H9 (cell line): ENCODE results near the gene WDR6. TPM values are rescaled to one million over a fixed set of nuclear protein-coding genes. Genes with fewer than 3 reads are reported as not detected.

Experiments used
- DNase-seq: peaks from one replicate; pipeline ENCODE4 v3.0.0-alpha.2; 2017
- H2AFZ ChIP-seq: one replicate; pipeline ENCODE4 v1.6.1; 2013; ENCODE audit warnings: mild to moderate bottlenecking, low read length, control low read depth, moderate library complexity
- H2AK5ac ChIP-seq: 2 replicates; pipeline ENCODE4 v1.6.1; 2013; ENCODE audit warnings: low read length, control low read depth, mixed read lengths; ENCODE audit not compliant: insufficient read length
- H2BK120ac ChIP-seq: one replicate; pipeline ENCODE4 v1.6.1; 2013; ENCODE audit warnings: low read depth, mild to moderate bottlenecking, low read length, control low read depth, inconsistent platforms; ENCODE audit not compliant: poor library complexity, severe bottlenecking
- H2BK12ac ChIP-seq: 2 replicates; pipeline ENCODE4 v1.6.1; 2013; ENCODE audit warnings: low read length, control low read depth, mixed read lengths, low read depth; ENCODE audit not compliant: insufficient read length
- H2BK15ac ChIP-seq: 2 replicates; pipeline ENCODE4 v1.6.1; 2013; ENCODE audit warnings: low read depth, low read length, control low read depth
- H2BK20ac ChIP-seq: one replicate; pipeline ENCODE4 v1.6.1; 2013; ENCODE audit warnings: low read depth, mild to moderate bottlenecking, low read length, control low read depth, inconsistent platforms; ENCODE audit not compliant: poor library complexity, severe bottlenecking
- H2BK5ac ChIP-seq: 2 replicates; pipeline ENCODE4 v1.6.1; 2013; ENCODE audit warnings: low read length, control low read depth, mixed read lengths; ENCODE audit not compliant: insufficient read length
- H3K14ac ChIP-seq: 2 replicates; pipeline ENCODE4 v1.6.1; 2013; ENCODE audit warnings: low read length, control low read depth; ENCODE audit not compliant: insufficient read depth
- H3K18ac ChIP-seq: 2 replicates; pipeline ENCODE4 v1.6.1; 2013; ENCODE audit warnings: low read depth, mild to moderate bottlenecking, mixed read lengths, low read length, control low read depth; ENCODE audit not compliant: insufficient read length
- H3K23ac ChIP-seq: 2 replicates; pipeline ENCODE4 v1.6.1; 2013; ENCODE audit warnings: low read length, control low read depth, mixed read lengths, low read depth; ENCODE audit not compliant: insufficient read length
- H3K23me2 ChIP-seq: 2 replicates; pipeline ENCODE4 v1.6.1; 2013; ENCODE audit warnings: low read depth, mild to moderate bottlenecking, mixed read lengths, low read length, control low read depth; ENCODE audit not compliant: insufficient read length, poor library complexity, severe bottlenecking
- H3K27ac ChIP-seq: 2 replicates; pipeline ENCODE4 v1.5.1; 2013; ENCODE audit warnings: low read length, control low read depth, mixed read lengths, low read depth; ENCODE audit not compliant: insufficient read length
- H3K27me3 ChIP-seq: 2 replicates; pipeline ENCODE4 v1.6.1; 2013; ENCODE audit warnings: low read length, control low read depth, inconsistent platforms; ENCODE audit not compliant: insufficient read depth
- H3K4ac ChIP-seq: 2 replicates; pipeline ENCODE4 v1.6.1; 2013; ENCODE audit warnings: low read depth, mild to moderate bottlenecking, control low read depth, inconsistent platforms, low read length, moderate library complexity
- H3K4me1 ChIP-seq: 2 replicates; pipeline ENCODE4 v1.6.1; 2013; ENCODE audit warnings: low read length, control low read depth, inconsistent platforms; ENCODE audit not compliant: insufficient read depth
- H3K4me2 ChIP-seq: 2 replicates; pipeline ENCODE4 v1.6.1; 2013; ENCODE audit warnings: low read length, control low read depth, mixed read lengths; ENCODE audit not compliant: insufficient read length, insufficient read depth
- H3K56ac ChIP-seq: 2 replicates; pipeline ENCODE4 v1.6.1; 2013; ENCODE audit warnings: low read depth, mild to moderate bottlenecking, mixed read lengths, low read length, control low read depth; ENCODE audit not compliant: insufficient read length
- H3K79me1 ChIP-seq: 2 replicates; pipeline ENCODE4 v1.6.1; 2013; ENCODE audit warnings: low read depth, mild to moderate bottlenecking, moderate library complexity, low read length, control low read depth, inconsistent platforms; ENCODE audit not compliant: insufficient read depth, poor library complexity, severe bottlenecking
- H3K79me2 ChIP-seq: 2 replicates; pipeline ENCODE4 v1.6.1; 2013; ENCODE audit warnings: low read length, control low read depth, inconsistent platforms; ENCODE audit not compliant: insufficient read depth
- H3K9ac ChIP-seq: 2 replicates; pipeline ENCODE4 v1.6.1; 2013; ENCODE audit warnings: low read length, control low read depth, mixed read lengths; ENCODE audit not compliant: insufficient read length; ENCODE audit errors: extremely low read depth
- H3K9me3 ChIP-seq: one replicate; pipeline ENCODE4 v1.6.1; 2013; ENCODE audit warnings: low read depth, low read length, inconsistent platforms; ENCODE audit not compliant: control insufficient read depth
- H3T11ph ChIP-seq: one replicate; pipeline ENCODE4 v1.6.1; 2013; ENCODE audit warnings: mild to moderate bottlenecking, low read length, control low read depth, inconsistent platforms
- H4K20me1 ChIP-seq: one replicate; pipeline ENCODE4 v1.6.1; 2013; ENCODE audit not compliant: control insufficient read depth, insufficient read length, insufficient read depth
- H4K5ac ChIP-seq: 2 replicates; pipeline ENCODE4 v1.6.1; 2013; ENCODE audit warnings: low read depth, mild to moderate bottlenecking, mixed read lengths, low read length, control low read depth; ENCODE audit not compliant: insufficient read length
- H4K8ac ChIP-seq: replicated peaks from 2 replicates; pipeline ENCODE4 v1.6.1; 2013; ENCODE audit warnings: low read length, control low read depth, mixed read lengths, low read depth; ENCODE audit not compliant: insufficient read length
- H4K91ac ChIP-seq: 2 replicates; pipeline ENCODE4 v1.6.1; 2013; ENCODE audit warnings: low read depth, mild to moderate bottlenecking, moderate library complexity, mixed read lengths, low read length, control low read depth; ENCODE audit not compliant: insufficient read length
- H3K27ac Mint-ChIP-seq, 3 experiments: 2 replicates in 2 of 3; 3 replicates in 1 of 3; pipeline ENCODE4 v1.8.0; 2020 to 2021; ENCODE audit warnings: mixed read lengths in 3 of 3, mild to moderate bottlenecking in 1 of 3, moderate library complexity in 1 of 3
- H3K27me3 Mint-ChIP-seq: 2 replicates; pipeline ENCODE4 v1.8.0; 2021; ENCODE audit warnings: low read depth, mild to moderate bottlenecking, moderate library complexity, mixed read lengths
- H3K36me3 Mint-ChIP-seq, 3 experiments: 2 replicates in 2 of 3; 3 replicates in 1 of 3; pipeline ENCODE4 v1.8.0; 2020 to 2021; ENCODE audit warnings: low read depth in 3 of 3, mixed read lengths in 3 of 3; ENCODE audit not compliant: insufficient read depth in 1 of 3
- H3K4me1 Mint-ChIP-seq, 2 experiments: 2 replicates each; pipeline ENCODE4 v1.8.0; 2020; ENCODE audit warnings: mixed read lengths in 2 of 2
- H3K4me3 Mint-ChIP-seq, 2 experiments: 2 replicates in 1 of 2; 3 replicates in 1 of 2; pipeline ENCODE4 v1.8.0; 2020 to 2021; ENCODE audit warnings: mild to moderate bottlenecking in 2 of 2, mixed read lengths in 2 of 2, moderate library complexity in 1 of 2
- H3K9me3 Mint-ChIP-seq, 2 experiments: 2 replicates in 1 of 2; 3 replicates in 1 of 2; pipeline ENCODE4 v1.8.0; 2020; ENCODE audit warnings: mild to moderate bottlenecking in 2 of 2, mixed read lengths in 2 of 2, moderate library complexity in 1 of 2
- WGBS: extraction: QIAGEN DNeasy Blood & Tissue Kit; methylation state at CpG from one replicate; pipeline ENCODE4 v1.1.7; 2013; ENCODE audit warnings: missing lambda C conversion rate, low lambda C conversion rate, mixed read lengths; ENCODE audit not compliant: insufficient read length; ENCODE audit errors: extremely low coverage; 5-methylcytosine and 5-hydroxymethylcytosine counted together
- total RNA-seq: library from RNA; stranded (reverse); gene quantifications from 2 replicates; pipeline ENCODE4 v1.2.1, GENCODE V29; 2021
- TF ChIP-seq, protein P1 (sequence below): fragments of 200-600 bp; sonication (generic); conservative IDR thresholded peaks from 3 replicates; pipeline ENCODE4 v1.8.0; 2021; ENCODE audit warnings: antibody characterized with exemption, mild to moderate bottlenecking

WDR6 gene
- total RNA-seq, 1 experiment from 2014 or later = 298 TPM

DNA sequence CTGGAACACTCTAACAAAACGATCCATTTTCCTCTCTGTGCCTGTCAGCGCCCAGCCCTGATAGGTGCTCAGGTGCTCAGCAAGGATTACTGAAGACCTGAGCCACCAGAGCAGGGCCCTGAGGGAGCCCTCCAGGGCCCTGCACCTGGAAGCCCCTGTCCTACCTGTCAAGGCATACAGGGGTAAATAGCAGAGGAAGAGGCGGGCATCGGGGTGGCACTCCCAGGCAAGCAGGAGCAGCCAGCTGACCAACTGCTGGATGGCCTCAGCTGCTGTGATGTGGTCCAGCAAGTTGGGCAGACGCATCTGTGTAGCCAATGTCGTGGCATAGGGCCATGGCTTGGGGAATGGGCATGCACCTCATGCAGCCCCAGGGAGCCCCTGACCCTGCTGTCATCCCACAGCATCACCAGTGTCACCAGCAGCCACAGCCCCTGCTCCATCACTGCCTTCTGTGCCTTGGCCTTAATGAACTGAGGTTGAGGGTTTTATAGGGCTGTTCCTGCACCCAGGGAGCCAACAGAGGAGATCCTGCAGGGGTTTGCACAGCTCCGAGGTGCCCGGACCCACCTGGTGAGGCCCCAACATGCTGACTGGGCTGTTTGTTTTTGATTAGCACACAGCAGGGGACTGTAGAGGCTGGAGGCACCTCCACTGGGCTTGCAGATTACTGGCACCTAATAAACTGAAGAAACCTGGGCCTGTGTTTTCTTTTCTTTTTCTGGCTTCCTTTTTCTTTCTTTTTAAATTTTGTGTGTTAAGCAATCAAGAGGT is 7.9 kb upstream of the WDR6 start:
- no peak overlapping the region for H2BK120ac ChIP-seq
- Mint-ChIP-seq H3K27ac (peak overlapping the region; percentile 73 to 79 (median 76); a peak in 5 of 7 replicates), H3K4me3 (no peak overlapping the region), H3K9me3 (no peaks in the 10 kb centered on the region), H3K27me3 (no peaks in the 10 kb centered on the region), H3K4me1 (peaks cover 23 to 24% of the 10 kb centered on the region in 2 experiments), H3K36me3 (peaks cover 3 to 18% (median 10%) of the 10 kb centered on the region in 3 experiments; a peak in 5 of 7 replicates)
- H3K9me3 ChIP-seq = no peaks in the 10 kb centered on the region
- no peaks in the 10 kb centered on the region for H3K27me3 ChIP-seq
- no peak overlapping the region for H2AFZ ChIP-seq
- H3K4me2 ChIP-seq = no peak overlapping the region
- H3K79me2 ChIP-seq = no peaks in the 10 kb centered on the region
- H3K27ac ChIP-seq = no peak overlapping the region
- no peak overlapping the region; the same call in 1 of the 2 replicates for H3K14ac ChIP-seq
- no peak for DNase-seq
- H4K20me1 ChIP-seq = no peaks in the 10 kb centered on the region
- no peak overlapping the region for H4K91ac ChIP-seq
- no peak overlapping the region for H2AK5ac ChIP-seq
- TF ChIP-seq, protein P1, sequence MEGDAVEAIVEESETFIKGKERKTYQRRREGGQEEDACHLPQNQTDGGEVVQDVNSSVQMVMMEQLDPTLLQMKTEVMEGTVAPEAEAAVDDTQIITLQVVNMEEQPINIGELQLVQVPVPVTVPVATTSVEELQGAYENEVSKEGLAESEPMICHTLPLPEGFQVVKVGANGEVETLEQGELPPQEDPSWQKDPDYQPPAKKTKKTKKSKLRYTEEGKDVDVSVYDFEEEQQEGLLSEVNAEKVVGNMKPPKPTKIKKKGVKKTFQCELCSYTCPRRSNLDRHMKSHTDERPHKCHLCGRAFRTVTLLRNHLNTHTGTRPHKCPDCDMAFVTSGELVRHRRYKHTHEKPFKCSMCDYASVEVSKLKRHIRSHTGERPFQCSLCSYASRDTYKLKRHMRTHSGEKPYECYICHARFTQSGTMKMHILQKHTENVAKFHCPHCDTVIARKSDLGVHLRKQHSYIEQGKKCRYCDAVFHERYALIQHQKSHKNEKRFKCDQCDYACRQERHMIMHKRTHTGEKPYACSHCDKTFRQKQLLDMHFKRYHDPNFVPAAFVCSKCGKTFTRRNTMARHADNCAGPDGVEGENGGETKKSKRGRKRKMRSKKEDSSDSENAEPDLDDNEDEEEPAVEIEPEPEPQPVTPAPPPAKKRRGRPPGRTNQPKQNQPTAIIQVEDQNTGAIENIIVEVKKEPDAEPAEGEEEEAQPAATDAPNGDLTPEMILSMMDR = no peak
- H3K79me1 ChIP-seq = no peaks in the 10 kb centered on the region
- no peak overlapping the region for H2BK20ac ChIP-seq
- H3K9ac ChIP-seq = no peak overlapping the region
- no peaks in the 10 kb centered on the region for H3K23me2 ChIP-seq
- no peak overlapping the region for H2BK15ac ChIP-seq
- no peak overlapping the region for H4K5ac ChIP-seq
- no peak overlapping the region for H2BK5ac ChIP-seq
- no peak overlapping the region for H3K4ac ChIP-seq
- H3K4me1 ChIP-seq = no peaks in the 10 kb centered on the region
- H2BK12ac ChIP-seq = no peak overlapping the region
- WGBS = no CpG with 5 or more reads among the region's 8 CpGs
- no peak overlapping the region for H4K8ac ChIP-seq
- peak overlapping the region; percentile 23 for H3K18ac ChIP-seq
- no peak overlapping the region for H3T11ph ChIP-seq
- H3K23ac ChIP-seq = no peak overlapping the region
- no peak overlapping the region for H3K56ac ChIP-seq
